Ovary (tissue), 9 donors: ENCODE data around the gene EDIL3. TPM values are rescaled to one million over a fixed set of nuclear protein-coding genes. Genes with fewer than 3 reads are reported as not detected.

Experiments used
- DNase-seq, 5 donors: peaks; one replicate each; pipeline ENCODE4 v3.0.0-alpha.2; 2019 to 2020
- H3K27ac ChIP-seq, 2 donors: fragments of 200-600 bp; one replicate each; pipeline versions ENCODE4 v1.5.1 to v1.8.0; 2019 to 2022
- H3K27me3 ChIP-seq: fragments of 200-600 bp; one replicate; pipeline ENCODE4 v1.8.0; 2022
- H3K36me3 ChIP-seq: fragments of 200-600 bp; sonication (generic); one replicate; pipeline ENCODE4 v1.5.1; 2019
- H3K4me1 ChIP-seq: one replicate; pipeline ENCODE4 v1.8.1; 2013; ENCODE audit warnings: mild to moderate bottlenecking, moderate library complexity; ENCODE audit not compliant: insufficient read depth
- H3K4me3 ChIP-seq: fragments of 200-600 bp; sonication (generic); one replicate; pipeline ENCODE4 v1.5.1; 2017
- H3K9me3 ChIP-seq, 2 donors: fragments of 200-600 bp in 1 of 2; sonication (generic) in 1 of 2; one replicate each; pipeline versions ENCODE4 v1.5.1 to v1.8.1; 2013 to 2019; ENCODE audit warnings: mild to moderate bottlenecking in 1 of 2, moderate library complexity in 1 of 2
- EP300 ChIP-seq: sonication (generic); formaldehyde crosslinking; IDR thresholded peaks from one replicate; pipeline ENCODE4 v1.6.1; 2017; ENCODE audit warnings: antibody characterized with exemption
- POLR2A ChIP-seq: fragments of 450-650 bp; IDR thresholded peaks from one replicate; pipeline ENCODE4 v1.6.1; 2017; ENCODE audit warnings: antibody characterized with exemption, mild to moderate bottlenecking, moderate library complexity
- WGBS, 3 donors: extraction: QIAGEN DNeasy Blood & Tissue Kit in 1 of 3; methylation state at CpG; one replicate each; pipeline versions ENCODE4 v1.1.5 to v1.1.7; 2013 to 2017; 5-methylcytosine and 5-hydroxymethylcytosine counted together
- intact Hi-C, 4 donors: fragments of 100-400 bp; cut with DNase I; formaldehyde crosslinking; loops; one replicate each; pipeline versions ENCODE4 v1.11.0 to v1.15.1; 2022 to 2023
- polyA plus RNA-seq, 2 donors: library from polyadenylated mRNA; stranded (reverse); fragments of 200-250 nt in 1 of 2; fragments of 350-450 nt in 1 of 2; fragmentation: Illumina TruSeq in 1 of 2; extraction: RNeasy Lipid Tissue Mini Kit (QIAGEN cat#74804) in 1 of 2; gene quantifications; one replicate each; pipeline ENCODE4 v1.2.3, GENCODE V29; 2013 to 2014
- total RNA-seq, 7 donors: library from RNA; depleted of rRNA in 2 of 7; stranded (reverse); fragments of >200 nt in 2 of 7; fragmentation: NEBNext Ultra II Directional in 3 of 7; extraction: Animal tissue kit (Norgen Biotek cat#: 25700) in 3 of 7; gene quantifications; one replicate each; pipeline versions ENCODE4 v1.1.0 to v1.2.4, GENCODE V29; 2016 to 2023
- TF ChIP-seq, protein P1 (sequence below), 3 donors: fragments of 450-650 bp in 2 of 3; fragments of 200-600 bp in 1 of 3; IDR thresholded peaks; one replicate each; pipeline versions ENCODE4 v1.5.1 to v1.8.0; 2016 to 2022; ENCODE audit warnings: antibody characterized with exemption in 3 of 3, mild to moderate bottlenecking in 1 of 3
- donor health status: DM: no; HTN: no; CAD: no; lungs with moderate emphysema.
- donor health status: DM: no; HTN: no; CAD: no.
- donor health status: Bipolar disorder and iron deficiency.
- donor health status: DM: yes; HTN: yes; CAD: no.
- donor health status: DM: no; HTN: no; CAD: no.
- donor health status: DM: yes; HTN: yes; CAD: no.

The EDIL3 gene
- total and polyA plus RNA-seq, 9 donors: 5.9 to 41.5 (median 9.7) TPM

GRCh38 chr5:84370176-84370575 is 14.5 kb downstream of the EDIL3 start:
- H3K9me3 ChIP-seq: no peaks in the 10 kb centered on the region
- WGBS, 3 donors: 52 to 72% (median 58%) methylated on average over 2 of the region's 2 CpGs
- H3K4me3 ChIP-seq: no peak overlapping the region
- no peaks in the 10 kb centered on the region for H3K27me3 ChIP-seq
- intact Hi-C loops: no loop called here
- H3K36me3 ChIP-seq: no peaks in the 10 kb centered on the region
- no peak for DNase-seq
- no peaks in the 10 kb centered on the region for H3K4me1 ChIP-seq
- TF ChIP-seq, protein P1, sequence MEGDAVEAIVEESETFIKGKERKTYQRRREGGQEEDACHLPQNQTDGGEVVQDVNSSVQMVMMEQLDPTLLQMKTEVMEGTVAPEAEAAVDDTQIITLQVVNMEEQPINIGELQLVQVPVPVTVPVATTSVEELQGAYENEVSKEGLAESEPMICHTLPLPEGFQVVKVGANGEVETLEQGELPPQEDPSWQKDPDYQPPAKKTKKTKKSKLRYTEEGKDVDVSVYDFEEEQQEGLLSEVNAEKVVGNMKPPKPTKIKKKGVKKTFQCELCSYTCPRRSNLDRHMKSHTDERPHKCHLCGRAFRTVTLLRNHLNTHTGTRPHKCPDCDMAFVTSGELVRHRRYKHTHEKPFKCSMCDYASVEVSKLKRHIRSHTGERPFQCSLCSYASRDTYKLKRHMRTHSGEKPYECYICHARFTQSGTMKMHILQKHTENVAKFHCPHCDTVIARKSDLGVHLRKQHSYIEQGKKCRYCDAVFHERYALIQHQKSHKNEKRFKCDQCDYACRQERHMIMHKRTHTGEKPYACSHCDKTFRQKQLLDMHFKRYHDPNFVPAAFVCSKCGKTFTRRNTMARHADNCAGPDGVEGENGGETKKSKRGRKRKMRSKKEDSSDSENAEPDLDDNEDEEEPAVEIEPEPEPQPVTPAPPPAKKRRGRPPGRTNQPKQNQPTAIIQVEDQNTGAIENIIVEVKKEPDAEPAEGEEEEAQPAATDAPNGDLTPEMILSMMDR (IDR thresholded peaks at IDR 0.05): no peak
- TF ChIP-seq EP300: no peak
- H3K27ac ChIP-seq: no peak overlapping the region

GRCh38 chr5:84364043-84364442 is 20.6 kb downstream of the EDIL3 start:
- Histone ChIP-seq H3K4me3 (no peak overlapping the region), H3K4me1 (no peaks in the 10 kb centered on the region), H3K27ac (no peak overlapping the region), H3K9me3 (no peaks in the 10 kb centered on the region), H3K27me3 (no peaks in the 10 kb centered on the region), H3K36me3 (no peaks in the 10 kb centered on the region)
- TF ChIP-seq EP300: no peak
- WGBS, 3 donors: 85 to 88% (median 87%) methylated on average over 2 of the region's 2 CpGs
- DNase-seq: no peak
- intact Hi-C loops: no loop called here

DNA sequence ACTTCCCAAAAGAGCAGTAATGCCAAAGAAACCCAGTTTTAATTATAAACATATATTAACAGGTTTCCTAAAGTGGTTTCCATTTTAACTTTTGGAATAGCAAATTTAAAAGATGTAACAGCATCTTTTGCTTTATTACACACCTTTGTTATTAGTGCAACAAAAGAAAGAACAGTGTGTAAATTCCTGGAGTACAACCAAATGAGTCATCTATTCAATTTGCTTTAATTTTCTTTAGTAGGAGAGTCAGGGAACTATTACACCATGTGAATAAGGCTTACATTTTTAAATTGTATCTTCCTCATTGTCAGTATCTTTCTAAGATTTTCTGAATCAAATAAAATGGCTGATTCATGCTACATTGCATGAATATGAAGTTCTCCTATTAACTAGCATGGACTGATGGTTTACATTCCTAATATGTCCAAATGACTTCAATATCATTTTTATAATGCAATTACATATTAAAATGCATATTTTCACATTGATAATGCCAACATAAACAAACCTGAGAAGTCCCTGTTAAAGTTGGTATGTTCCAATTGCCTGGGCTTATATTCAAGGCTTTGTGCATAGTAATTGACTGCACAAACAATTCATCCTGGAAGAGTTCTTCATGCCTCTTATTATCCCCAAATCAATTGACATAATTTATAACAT is 22.5 kb downstream of the EDIL3 start:
- Histone ChIP-seq H3K4me1 (no peaks in the 10 kb centered on the region), H3K27ac (no peak overlapping the region), H3K9me3 (no peaks in the 10 kb centered on the region), H3K4me3 (no peak overlapping the region), H3K36me3 (no peaks in the 10 kb centered on the region), H3K27me3 (no peaks in the 10 kb centered on the region)
- intact Hi-C loops: no loop called here
- no peak for TF ChIP-seq POLR2A
- no peak for TF ChIP-seq EP300
- TF ChIP-seq, protein P1 (IDR thresholded peaks at IDR 0.05): no peak
- DNase-seq: no peak

GRCh38 chr5:84361572-84361971 is 23.1 kb downstream of the EDIL3 start:
- H3K9me3 ChIP-seq: no peaks in the 10 kb centered on the region
- intact Hi-C loops: no loop called here
- TF ChIP-seq EP300 (no peak), POLR2A (no peak)
- TF ChIP-seq, protein P1 (IDR thresholded peaks at IDR 0.05): no peak
- WGBS, 3 donors: 70 to 78% (median 74%) methylated on average over 2 of the region's 2 CpGs
- no peaks in the 10 kb centered on the region for H3K36me3 ChIP-seq
- H3K4me3 ChIP-seq: no peak overlapping the region
- no peaks in the 10 kb centered on the region for H3K4me1 ChIP-seq
- no peak for DNase-seq
- no peaks in the 10 kb centered on the region for H3K27me3 ChIP-seq
- H3K27ac ChIP-seq: no peak overlapping the region

DNA sequence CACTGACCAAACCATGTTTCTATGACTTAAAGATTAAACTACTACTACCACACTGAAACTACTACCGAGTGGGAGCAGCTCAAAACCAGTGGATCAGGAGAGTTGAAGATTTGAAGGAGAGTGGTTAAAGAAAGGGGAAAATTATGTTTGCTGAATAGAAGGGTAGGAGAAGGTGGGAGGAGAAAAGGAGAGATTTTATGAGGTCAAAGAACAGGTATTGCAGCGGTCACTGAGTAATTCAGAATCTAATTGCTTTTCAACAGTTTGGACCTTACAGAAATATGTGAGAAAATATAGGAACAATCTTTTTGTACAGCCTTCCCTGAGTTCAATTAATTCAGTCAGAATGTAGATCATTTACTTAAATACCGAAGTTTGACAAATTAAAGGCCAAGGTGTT is 24.6 kb downstream of the EDIL3 start:
- intact Hi-C loops: no loop called here
- DNase-seq: no peak

More for the DNA sequence above, 24.6 kb downstream of the EDIL3 start:
- no peaks in the 10 kb centered on the region for H3K9me3 ChIP-seq
- H3K27ac ChIP-seq: no peak overlapping the region
- H3K27me3 ChIP-seq: no peaks in the 10 kb centered on the region
- TF ChIP-seq POLR2A (no peak), EP300 (no peak)
- TF ChIP-seq, protein P1 (IDR thresholded peaks at IDR 0.05): no peak
- H3K36me3 ChIP-seq: no peaks in the 10 kb centered on the region
- H3K4me1 ChIP-seq: no peaks in the 10 kb centered on the region
- H3K4me3 ChIP-seq: no peak overlapping the region
- 93 to 96% (median 95%) methylated on average over 3 of the region's 3 CpGs for WGBS, 3 donors
